Naive thymus-derived CD8-positive, alpha-beta T cell (primary cell): ENCODE data around the gene CAPN1. TPM values are rescaled to one million over a fixed set of nuclear protein-coding genes. Genes with fewer than 3 reads are reported as not detected.

ENCODE experiments used
- ATAC-seq, 2 donors: fragments of 150-1000 bp; cut with Tn5 transposase in 1 of 2; sonication (Bioruptor Pico), chemical (Tn5 transposase) in 1 of 2; 1 replicate in 1 of 2; 2 replicates in 1 of 2; pipeline ENCODE4 v1.10.0; 2021; ENCODE audit warnings: mild to moderate bottlenecking in 2 of 2, moderate library complexity in 2 of 2
- POLR2A ChIA-PET: fragments of 350-600 bp; sonication (Branson Sonifier 250); formaldehyde crosslinking; loops from one replicate; lab custom pipeline; 2021; ENCODE audit warnings: antibody characterized with exemption; lab: Charles Lee
- DNase-seq, 10 donors: peaks; one replicate each; pipeline versions ENCODE4 v3.0.0 to v3.0.0-alpha.2; 2020 to 2022
- H3K27ac Mint-ChIP-seq, 10 donors: one replicate each; pipeline ENCODE4 v1.8.0; 2020 to 2022; ENCODE audit warnings: mild to moderate bottlenecking in 10 of 10, mixed read lengths in 10 of 10, moderate library complexity in 4 of 10, inconsistent platforms in 1 of 10
- H3K27me3 Mint-ChIP-seq, 5 donors: one replicate each; pipeline ENCODE4 v1.8.0; 2021 to 2022; ENCODE audit warnings: mixed read lengths in 5 of 5
- H3K36me3 Mint-ChIP-seq, 3 donors: one replicate each; pipeline ENCODE4 v1.8.0; 2020 to 2022; ENCODE audit warnings: mixed read lengths in 3 of 3, mild to moderate bottlenecking in 2 of 3, inconsistent platforms in 1 of 3
- H3K4me1 Mint-ChIP-seq, 4 donors: one replicate each; pipeline ENCODE4 v1.8.0; 2021 to 2022; ENCODE audit warnings: mixed read lengths in 4 of 4
- H3K4me3 Mint-ChIP-seq, 10 donors: one replicate each; pipeline ENCODE4 v1.8.0; 2020 to 2022; ENCODE audit warnings: mild to moderate bottlenecking in 10 of 10, mixed read lengths in 10 of 10, moderate library complexity in 6 of 10, inconsistent platforms in 1 of 10
- H3K9me3 Mint-ChIP-seq, 9 donors: one replicate each; pipeline ENCODE4 v1.8.0; 2020 to 2022; ENCODE audit warnings: mixed read lengths in 9 of 9, mild to moderate bottlenecking in 3 of 9, inconsistent platforms in 1 of 9, moderate library complexity in 1 of 9
- polyA plus RNA-seq, 3 donors: library from polyadenylated mRNA; unstranded; fragments of 300-500 nt; fragmentation: Illumina TruSeq; gene quantifications; one replicate each; pipeline ENCODE4 v1.2.3, GENCODE V29; 2021
- total RNA-seq, 8 experiments: library from RNA in 2 of 8; stranded (reverse) in 2 of 8; gene quantifications; one replicate each; pipeline ENCODE4 v1.2.3 and lab custom pipeline; 2021 to 2026

The CAPN1 gene
- total RNA-seq = 100 to 1,000 TPM in 1 of 2 experiments, 10 to 100 TPM in 1; 99.5 to 106 TPM
- 10 to 100 TPM; 75.6 to 79.2 (median 78.9) TPM for polyA plus RNA-seq
- total RNA-seq (lab: John Stamatoyannopoulos, UW) = 53.9 to 96.6 (median 65.0) reads per million in 6 experiments

DNA sequence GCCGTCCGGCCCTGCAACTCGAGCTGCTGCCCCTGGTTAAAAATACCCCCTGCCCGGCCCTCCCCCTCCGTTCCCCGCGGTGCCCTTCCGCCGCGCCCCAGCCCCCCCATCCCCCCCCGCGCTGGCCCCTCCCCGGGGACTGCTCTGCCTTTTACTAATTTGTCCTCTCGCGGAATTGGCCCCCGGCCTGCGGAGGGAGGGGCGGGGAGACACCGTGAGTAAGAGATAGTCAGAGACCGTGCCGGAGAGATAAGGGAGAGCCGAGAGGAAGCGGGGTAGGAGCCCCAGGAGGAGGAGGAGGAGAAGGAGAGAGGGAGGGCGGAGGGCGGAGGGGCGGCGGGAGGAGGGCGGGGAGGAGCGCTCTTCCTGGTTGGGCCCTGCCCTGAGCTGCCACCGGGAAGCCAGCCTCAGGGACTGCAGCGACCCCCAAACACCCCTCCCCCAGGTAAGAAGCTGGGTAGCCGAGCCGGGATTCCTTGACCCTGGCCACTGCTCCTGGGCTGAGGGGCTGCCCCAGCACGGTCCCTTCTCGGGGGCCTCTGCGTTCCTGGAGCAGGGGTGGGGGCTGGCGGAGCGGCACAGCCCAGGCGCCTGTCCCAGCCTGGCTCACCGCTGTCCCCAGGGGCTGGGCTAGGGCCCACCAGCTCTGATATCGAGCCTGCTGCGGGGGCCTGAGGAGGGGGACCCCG is at the start of gene CAPN1:
CAPN1 (plus strand) TSS at position 360 of the 689 bp plus-strand sequence. CDS start 774 bp downstream, outside the sequence.
- H3K27ac Mint-ChIP-seq = peak within 1 kb of the TSS; percentile 77 to 95 (median 88)
- peak; percentile 59 to 67 for ATAC-seq

DNA sequence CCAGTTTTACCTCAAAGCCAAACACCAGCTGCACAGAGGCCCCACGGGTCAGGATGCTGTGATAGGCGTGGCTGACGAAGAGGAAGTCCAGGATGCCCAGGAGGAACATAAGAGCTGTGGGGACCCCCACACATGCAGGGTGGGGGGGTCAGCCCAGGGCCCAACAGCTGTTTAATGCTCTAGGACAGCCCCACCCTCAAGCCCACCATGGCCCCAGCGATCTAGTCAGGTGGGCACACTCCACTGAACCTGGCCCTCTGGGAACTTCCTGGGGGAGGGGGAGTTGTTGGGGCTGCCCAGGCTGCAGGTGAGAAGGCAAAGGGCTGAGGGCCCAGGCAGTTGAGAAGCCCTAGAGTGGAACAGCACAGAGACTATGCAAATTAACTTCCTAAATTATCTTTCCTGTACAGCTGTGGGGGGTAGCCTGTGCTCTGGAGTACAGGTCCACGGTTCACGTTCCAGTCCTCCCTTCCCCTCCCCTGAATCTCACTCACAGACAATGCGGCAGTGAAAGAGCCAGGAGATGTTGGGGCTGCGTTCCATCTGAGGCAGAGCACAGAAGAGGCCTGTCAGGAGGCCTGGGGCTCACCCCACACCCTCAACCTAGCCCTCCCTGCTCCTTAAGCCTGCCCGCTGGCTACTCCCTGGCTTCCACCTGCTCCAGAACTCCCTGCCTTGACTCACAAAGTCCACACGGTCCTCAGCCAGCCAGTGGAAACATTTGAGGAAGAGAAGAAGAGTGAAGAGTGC is 49.3 kb upstream of the CAPN1 start:
- peaks cover 25 to 55% (median 42%) of the 10 kb centered on the region in 4 donors for H3K4me1 Mint-ChIP-seq
- ATAC-seq (no peak), DNase-seq (no peak)
- peak overlapping the region; percentile 39 to 100 (median 98) for H3K4me3 Mint-ChIP-seq
- H3K27ac Mint-ChIP-seq = peak overlapping the region in 8 of 10 donors; percentile 84 to 100 (median 100)
- no peaks in the 10 kb centered on the region for H3K27me3 Mint-ChIP-seq
- H3K36me3 Mint-ChIP-seq = peaks cover 0 to 39% (median 0%) of the 10 kb centered on the region in 3 donors
- POLR2A ChIA-PET = interaction anchor here (3.0 to 5.6 kb wide), 2 partner anchors 9 to 11 kb away, joined by 20 to 135 read pairs; partner anchors contain the start of genes FAU and MRPL49
- H3K9me3 Mint-ChIP-seq = no peaks in the 10 kb centered on the region

More for the DNA sequence above, at the start of gene CAPN1:
- H3K27me3 Mint-ChIP-seq = no peaks in the 10 kb centered on the region
- DNase-seq = peak; percentile 43 to 84 (median 52)
- peaks cover 14 to 34% (median 27%) of the 10 kb centered on the region in 4 donors for H3K4me1 Mint-ChIP-seq
- H3K9me3 Mint-ChIP-seq = no peaks in the 10 kb centered on the region
- H3K4me3 Mint-ChIP-seq = peak within 1 kb of the TSS; percentile 86 to 96 (median 92)
- POLR2A ChIA-PET = interaction anchor here (0.5 to 3.4 kb wide), 15 partner anchors 10 to 811 kb away, joined by 3 to 26 read pairs (median 4); partner anchors contain the start of genes FAU, MALAT1, MRPL49 and POLA2
- H3K36me3 Mint-ChIP-seq = peaks cover 0 to 17% (median 0%) of the 10 kb centered on the region in 3 donors

DNA sequence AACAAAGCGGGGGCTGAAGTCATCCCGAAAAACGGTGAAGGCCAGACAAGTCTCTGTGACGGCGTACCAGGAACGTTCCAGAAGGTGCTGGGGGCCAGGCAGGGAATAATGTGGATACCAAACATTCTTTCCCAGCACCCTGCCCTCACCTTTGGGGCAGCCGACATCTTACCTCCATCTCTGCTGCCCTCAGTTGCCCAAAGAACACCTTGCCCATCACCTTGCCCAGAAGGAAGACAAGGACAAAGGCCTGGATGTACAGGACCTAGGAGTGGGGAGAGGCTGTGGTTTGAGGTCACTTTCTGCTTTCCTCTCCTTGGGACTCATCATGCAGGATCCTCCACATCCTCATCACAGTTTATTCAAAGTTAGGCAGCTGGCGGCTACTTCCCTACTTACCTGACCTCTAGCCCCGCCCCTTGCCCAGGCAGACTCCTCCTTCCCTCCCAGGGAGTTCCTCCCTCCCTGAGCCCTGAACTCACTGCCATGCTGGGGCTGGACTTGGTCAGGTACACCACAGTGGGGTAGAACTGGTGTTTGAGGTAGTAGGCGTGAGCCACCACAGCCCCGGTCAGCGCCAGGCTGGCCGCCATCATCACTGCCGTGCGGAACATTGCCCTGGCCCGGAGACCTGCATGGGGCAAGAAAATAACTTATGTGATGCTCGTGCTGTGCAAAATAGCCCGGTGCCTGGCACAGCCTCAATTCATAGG is 48.6 kb upstream of the CAPN1 start:
- peak in 2 of 10 donors; percentile 36 to 45 for DNase-seq
- Mint-ChIP-seq H3K9me3 (no peaks in the 10 kb centered on the region), H3K36me3 (peaks cover 0 to 32% (median 0%) of the 10 kb centered on the region in 3 donors), H3K4me1 (peaks cover 26 to 57% (median 45%) of the 10 kb centered on the region in 4 donors), H3K27ac (peak overlapping the region; percentile 99 to 100 (median 100)), H3K4me3 (peak overlapping the region; percentile 94 to 100 (median 98)), H3K27me3 (no peaks in the 10 kb centered on the region)
- POLR2A ChIA-PET = interaction anchor here (0.8 to 5.6 kb wide), 10 partner anchors 10 to 392 kb away, joined by 3 to 135 read pairs (median 12); partner anchors contain the start of genes CAPN1, FAU, MRPL49 and RASGRP2
- no peak for ATAC-seq

DNA sequence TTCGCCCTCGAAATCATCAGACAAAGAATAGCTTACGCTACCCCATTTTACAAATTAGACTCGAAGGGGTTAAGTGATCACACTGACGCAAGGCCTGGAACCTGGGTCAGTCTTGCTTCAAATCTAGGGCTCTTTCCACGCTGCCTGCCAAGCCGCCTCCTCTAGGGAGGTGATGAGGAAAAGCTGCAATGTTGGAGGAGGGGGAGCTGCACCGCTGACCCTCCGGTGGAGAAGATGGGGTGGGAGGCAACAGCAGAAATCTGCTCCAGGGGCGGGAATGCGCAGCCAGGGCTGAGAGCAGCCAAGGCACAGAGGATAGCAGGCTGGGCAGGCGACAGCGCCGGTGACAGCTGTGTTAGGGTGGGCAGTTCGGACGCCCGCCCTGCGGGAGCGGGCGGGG is 48.0 kb upstream of the CAPN1 start:
- no peak for ATAC-seq
- Mint-ChIP-seq H3K27ac (peak overlapping the region; percentile 99 to 100 (median 100)), H3K4me1 (peaks cover 26 to 57% (median 45%) of the 10 kb centered on the region in 4 donors), H3K36me3 (peaks cover 0 to 28% (median 0%) of the 10 kb centered on the region in 3 donors), H3K27me3 (no peaks in the 10 kb centered on the region), H3K9me3 (no peaks in the 10 kb centered on the region), H3K4me3 (peak overlapping the region; percentile 94 to 100 (median 98))
- POLR2A ChIA-PET = interaction anchor here (0.6 to 5.6 kb wide), 12 partner anchors 10 to 1182 kb away, joined by 3 to 135 read pairs (median 10); partner anchors contain the start of genes CAPN1, FAU, MRPL49 and RASGRP2
- DNase-seq = no peak

DNA sequence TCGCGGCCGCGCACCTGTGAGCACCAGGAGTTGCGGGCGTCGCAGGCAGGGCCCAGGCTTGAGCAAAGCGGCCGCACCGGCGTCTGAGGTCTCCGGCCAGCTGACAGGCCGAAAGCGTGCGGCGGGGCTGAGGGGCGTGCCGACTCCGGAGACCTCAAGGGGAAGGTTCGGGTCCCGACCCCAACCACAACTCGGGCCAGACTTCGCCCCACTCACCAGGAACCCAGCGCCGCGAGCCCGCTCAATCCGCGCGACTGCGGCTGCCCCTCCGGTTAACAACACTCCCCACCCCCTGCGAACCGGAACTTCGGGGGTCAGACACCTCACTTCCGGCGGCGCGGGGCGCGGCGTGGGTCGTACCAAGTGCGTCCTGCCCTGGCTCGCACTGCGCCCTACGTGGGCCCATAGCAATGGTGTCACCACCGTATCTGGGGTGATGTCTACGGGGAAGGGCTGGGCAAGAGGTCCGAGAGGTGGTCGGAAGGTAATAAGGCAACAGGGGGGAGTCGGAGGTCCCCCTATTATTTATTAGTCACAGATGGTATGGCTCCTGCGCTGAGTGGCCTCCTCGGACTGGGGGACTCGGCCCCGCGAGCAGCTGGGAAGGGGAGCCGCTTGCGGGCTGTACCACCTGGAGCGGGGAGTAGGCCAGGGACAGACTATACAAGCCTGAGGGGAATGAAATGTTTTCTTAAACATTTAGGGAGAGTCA is 47.3 kb upstream of the CAPN1 start, which contains the start of gene SYVN1:
SYVN1 (minus strand) TSS at position 280 of the 712 bp plus-strand sequence. CDS start 918 bp downstream, outside the sequence.
- peak; percentile 76 to 77 for ATAC-seq
- Mint-ChIP-seq H3K4me3 (peak within 1 kb of the TSS; percentile 94 to 100 (median 98)), H3K9me3 (no peaks in the 10 kb centered on the region), H3K27ac (peak within 1 kb of the TSS; percentile 99 to 100 (median 100)), H3K4me1 (peaks cover 26 to 57% (median 45%) of the 10 kb centered on the region in 4 donors), H3K27me3 (no peaks in the 10 kb centered on the region), H3K36me3 (peaks cover 0 to 22% (median 0%) of the 10 kb centered on the region in 3 donors)
- peak; percentile 84 to 97 (median 90) for DNase-seq
- POLR2A ChIA-PET = interaction anchor here (0.6 to 5.6 kb wide), 23 partner anchors 11 to 1181 kb away, joined by 3 to 135 read pairs (median 5); partner anchors contain the start of genes ARL2, CAPN1, DPF2 and FAU

DNA sequence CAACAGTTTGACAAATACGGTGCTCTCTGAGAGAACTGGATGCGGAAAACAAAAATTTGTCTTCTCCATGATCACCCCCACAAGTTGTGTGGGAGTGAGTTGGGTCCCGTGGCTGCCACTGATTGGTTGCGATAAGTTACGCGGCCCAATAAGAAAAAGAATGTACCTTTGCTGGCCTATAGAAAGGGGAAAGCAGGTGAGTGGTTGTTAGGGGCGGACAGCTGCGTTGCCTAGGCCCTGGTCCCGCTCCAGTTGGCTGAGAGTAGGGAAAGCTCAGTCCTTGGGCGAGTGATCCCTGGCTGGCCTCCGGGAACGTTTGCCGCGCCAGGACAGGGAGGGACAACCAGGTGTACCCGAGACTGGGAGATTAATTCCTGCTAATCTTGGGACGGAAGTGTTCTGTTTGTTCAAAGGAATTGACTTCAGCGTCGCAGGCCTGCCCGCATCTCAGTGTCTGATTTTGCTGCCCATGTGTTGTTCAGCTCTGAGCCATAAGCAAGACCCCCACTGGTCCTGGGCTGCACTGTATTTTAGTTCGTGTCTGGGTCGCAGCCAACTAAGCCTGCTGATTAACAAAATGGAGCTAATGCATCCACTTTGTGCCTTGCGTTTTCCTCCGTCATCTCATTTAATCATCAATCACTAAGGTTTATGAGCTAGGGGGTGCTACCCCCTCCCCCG is 46.6 kb upstream of the CAPN1 start:
- H3K27ac Mint-ChIP-seq = peak overlapping the region; percentile 99 to 100 (median 100)
- no peaks in the 10 kb centered on the region for H3K9me3 Mint-ChIP-seq
- H3K4me3 Mint-ChIP-seq = peak overlapping the region; percentile 94 to 100 (median 98)
- peaks cover 26 to 56% (median 45%) of the 10 kb centered on the region in 4 donors for H3K4me1 Mint-ChIP-seq
- POLR2A ChIA-PET = interaction anchor here (0.5 to 5.6 kb wide), 30 partner anchors 11 to 1178 kb away, joined by 3 to 135 read pairs (median 4); partner anchors contain the start of genes ARL2, CAPN1, DPF2 and FAU
- no peaks in the 10 kb centered on the region for H3K27me3 Mint-ChIP-seq
- DNase-seq (peak; percentile 62 to 93 (median 86)), ATAC-seq (peak; percentile 89 to 90)
- H3K36me3 Mint-ChIP-seq = peaks cover 0 to 18% (median 0%) of the 10 kb centered on the region in 3 donors

DNA sequence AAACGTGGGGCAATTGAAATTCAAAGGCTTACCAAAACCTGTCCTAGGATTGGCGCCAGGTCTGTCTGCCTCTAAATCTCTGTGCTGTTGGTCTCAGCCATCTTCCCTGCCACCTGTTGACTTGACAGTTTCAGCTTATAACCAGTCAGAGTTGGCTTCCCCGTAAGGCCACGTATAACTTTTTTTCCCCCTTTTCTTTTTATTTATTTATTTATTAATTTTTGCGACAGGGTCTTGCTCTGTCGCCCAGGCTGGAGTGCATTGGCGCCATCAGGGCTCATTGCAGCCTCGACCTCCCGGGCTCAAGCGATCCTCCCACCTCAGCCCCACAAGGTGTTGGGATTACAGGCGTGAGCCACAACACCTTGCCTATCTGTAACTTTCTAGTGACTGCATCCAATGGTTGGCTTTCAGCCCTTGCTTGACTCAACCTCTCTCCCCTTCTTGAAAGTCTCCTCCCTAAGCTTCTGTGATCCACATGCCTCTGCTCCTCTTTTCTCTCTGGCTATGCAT is 46.0 kb upstream of the CAPN1 start:
- DNase-seq (no peak), ATAC-seq (no peak)
- H3K36me3 Mint-ChIP-seq = peaks cover 0 to 13% (median 0%) of the 10 kb centered on the region in 3 donors
- peaks cover 26 to 55% (median 45%) of the 10 kb centered on the region in 4 donors for H3K4me1 Mint-ChIP-seq
- no peaks in the 10 kb centered on the region for H3K9me3 Mint-ChIP-seq
- peak overlapping the region; percentile 99 to 100 (median 100) for H3K27ac Mint-ChIP-seq
- peak overlapping the region; percentile 94 to 100 (median 98) for H3K4me3 Mint-ChIP-seq
- POLR2A ChIA-PET = interaction anchor here (0.5 to 5.6 kb wide), 25 partner anchors 12 to 1177 kb away, joined by 3 to 135 read pairs (median 5); partner anchors contain the start of genes ARL2, CAPN1, DPF2 and FAU
- H3K27me3 Mint-ChIP-seq = no peaks in the 10 kb centered on the region

DNA sequence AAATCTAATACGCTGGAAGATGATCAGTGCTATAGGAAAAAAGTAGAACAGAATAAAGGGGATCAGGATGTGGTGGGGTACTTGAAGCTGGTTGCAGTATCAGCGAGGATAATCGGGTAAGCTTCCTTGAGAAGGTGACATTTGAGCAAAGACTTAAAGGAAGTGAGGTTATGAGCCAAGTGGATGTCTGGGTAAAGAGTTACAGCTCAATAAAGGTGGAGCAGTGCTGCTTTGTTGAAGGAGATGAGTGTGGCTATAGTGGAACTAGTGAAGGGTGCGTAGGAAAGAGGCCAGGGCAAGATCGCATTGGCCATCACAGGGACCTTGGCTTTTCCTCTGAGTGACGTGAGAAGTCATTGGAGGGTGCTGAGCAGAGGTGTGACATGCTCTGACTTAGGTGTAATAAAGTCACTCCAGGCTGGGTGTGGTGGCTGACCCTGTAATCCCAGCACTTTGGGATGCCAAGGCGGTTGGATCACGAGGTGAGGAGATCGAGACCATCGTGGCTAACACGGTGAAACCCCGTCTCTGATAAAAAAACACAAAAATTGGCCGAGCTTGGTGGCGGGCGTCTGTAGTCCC is 45.1 kb upstream of the CAPN1 start:
- peaks cover 0 to 7% (median 0%) of the 10 kb centered on the region in 3 donors for H3K36me3 Mint-ChIP-seq
- H3K4me1 Mint-ChIP-seq = peaks cover 24 to 46% (median 45%) of the 10 kb centered on the region in 4 donors
- H3K9me3 Mint-ChIP-seq = no peaks in the 10 kb centered on the region
- peak overlapping the region; percentile 60 to 99 (median 80) for H3K4me3 Mint-ChIP-seq
- peak overlapping the region; percentile 84 to 100 (median 99) for H3K27ac Mint-ChIP-seq
- H3K27me3 Mint-ChIP-seq = no peaks in the 10 kb centered on the region
- ATAC-seq (no peak), DNase-seq (no peak)
- POLR2A ChIA-PET = interaction anchor here (0.7 to 5.6 kb wide), 6 partner anchors 13 to 361 kb away, joined by 4 to 135 read pairs (median 16); partner anchors contain the start of genes CAPN1, FAU, MRPL49 and POLA2

DNA sequence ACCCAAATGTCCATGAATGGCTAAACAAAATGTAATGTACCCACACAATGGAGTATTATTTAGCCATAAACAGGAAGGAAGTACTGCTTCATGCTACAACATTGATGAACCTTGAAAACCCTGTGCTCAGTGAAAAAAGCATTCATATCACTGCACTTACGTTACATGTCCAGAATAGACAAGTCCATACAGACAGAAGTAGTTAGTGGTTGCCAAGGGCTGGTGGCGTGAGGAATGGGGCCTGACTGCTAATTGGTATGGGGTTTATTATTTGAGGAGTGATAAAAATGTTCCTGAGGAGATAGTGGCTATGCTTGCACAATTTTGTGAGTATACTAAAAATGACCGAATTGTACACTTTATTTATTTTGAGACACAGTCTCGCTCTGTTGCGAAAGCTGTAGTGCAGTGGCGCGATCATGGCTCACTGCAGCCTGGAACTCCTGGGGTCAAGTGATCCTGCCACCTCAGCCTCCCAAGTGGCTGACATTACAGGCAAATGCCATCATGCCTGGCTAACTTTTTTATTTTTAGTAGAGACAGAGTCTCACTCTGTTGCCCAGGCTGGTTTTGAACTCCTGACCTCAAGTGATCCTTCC is 39.7 kb upstream of the CAPN1 start:
- Mint-ChIP-seq H3K9me3 (no peaks in the 10 kb centered on the region), H3K27me3 (no peaks in the 10 kb centered on the region), H3K4me1 (peaks cover 3 to 19% (median 6%) of the 10 kb centered on the region in 4 donors)

More for the DNA sequence above, 39.7 kb upstream of the CAPN1 start:
- no peak overlapping the region for H3K4me3 Mint-ChIP-seq
- ATAC-seq (no peak), DNase-seq (no peak)
- no peak overlapping the region for H3K27ac Mint-ChIP-seq
- H3K36me3 Mint-ChIP-seq = no peaks in the 10 kb centered on the region
- POLR2A ChIA-PET = no interaction called here
